ENCODE data around the gene LDLRAD4. TPM values are rescaled to one million over a fixed set of nuclear protein-coding genes. Genes with fewer than 3 reads are reported as not detected.
"Not testable (repeated sequence)": the region's sequence is repeated elsewhere in the genome, so short reads cannot be mapped to it uniquely, and the experiment has no call there.

LDLRAD4 gene
- total RNA-seq, 6 donors from 2014 or later: 19.5 to 26.6 (median 24.4) TPM

- TF ChIP-seq POLR2AphosphoS5 (IDR thresholded peaks at IDR 0.05) (no peak), EP300 (IDR thresholded peaks at IDR 0.05) (no peak)
- Histone ChIP-seq H3K4me1 (peaks cover 14 to 25% (median 16%) of the 10 kb centered on the region in 4 donors), H3K9me3 (no peaks in the 10 kb centered on the region), H3K4me3 (no peak overlapping the region), H3K27me3 (no peaks in the 10 kb centered on the region), H3K27ac (no peak overlapping the region), H3K36me3 (no peaks in the 10 kb centered on the region)
- no peak for DNase-seq
- no peak for ATAC-seq (ENCODE audit: low FRiP score in 2 of 2)
- 72 to 80% methylated on average over 6 of the region's 6 CpGs for WGBS, 2 donors
Measured at GRCh38 chr18:13606604-13607254, 388.2 kb downstream of the LDLRAD4 start.

GRCh38 chr18:13608024-13608562 lies 389.5 kb downstream of the LDLRAD4 start:
- not testable (repeated sequence) for H3K27me3 ChIP-seq; H3K9me3 ChIP-seq; H3K27ac ChIP-seq; H3K36me3 ChIP-seq; ATAC-seq (ENCODE audit: low FRiP score in 2 of 2); DNase-seq; H3K4me3 ChIP-seq
- H3K4me1 ChIP-seq: peaks cover 18 to 30% (median 23%) of the 10 kb centered on the region in 4 donors
- WGBS, 2 donors: 79% methylated on average over 10 of the region's 10 CpGs

- peak in 1 of 2 donors; percentile 56 for ATAC-seq (ENCODE audit: low FRiP score in 2 of 2)
- Histone ChIP-seq H3K4me1 (peaks cover 23 to 31% (median 27%) of the 10 kb centered on the region in 4 donors), H3K27ac (no peak overlapping the region), H3K9me3 (no peaks in the 10 kb centered on the region), H3K36me3 (no peaks in the 10 kb centered on the region), H3K27me3 (no peaks in the 10 kb centered on the region), H3K4me3 (no peak overlapping the region)
- TF ChIP-seq POLR2AphosphoS5 (IDR thresholded peaks at IDR 0.05): no peak
- no peak for TF ChIP-seq EP300 (IDR thresholded peaks at IDR 0.05)
- TF ChIP-seq, protein P1, sequence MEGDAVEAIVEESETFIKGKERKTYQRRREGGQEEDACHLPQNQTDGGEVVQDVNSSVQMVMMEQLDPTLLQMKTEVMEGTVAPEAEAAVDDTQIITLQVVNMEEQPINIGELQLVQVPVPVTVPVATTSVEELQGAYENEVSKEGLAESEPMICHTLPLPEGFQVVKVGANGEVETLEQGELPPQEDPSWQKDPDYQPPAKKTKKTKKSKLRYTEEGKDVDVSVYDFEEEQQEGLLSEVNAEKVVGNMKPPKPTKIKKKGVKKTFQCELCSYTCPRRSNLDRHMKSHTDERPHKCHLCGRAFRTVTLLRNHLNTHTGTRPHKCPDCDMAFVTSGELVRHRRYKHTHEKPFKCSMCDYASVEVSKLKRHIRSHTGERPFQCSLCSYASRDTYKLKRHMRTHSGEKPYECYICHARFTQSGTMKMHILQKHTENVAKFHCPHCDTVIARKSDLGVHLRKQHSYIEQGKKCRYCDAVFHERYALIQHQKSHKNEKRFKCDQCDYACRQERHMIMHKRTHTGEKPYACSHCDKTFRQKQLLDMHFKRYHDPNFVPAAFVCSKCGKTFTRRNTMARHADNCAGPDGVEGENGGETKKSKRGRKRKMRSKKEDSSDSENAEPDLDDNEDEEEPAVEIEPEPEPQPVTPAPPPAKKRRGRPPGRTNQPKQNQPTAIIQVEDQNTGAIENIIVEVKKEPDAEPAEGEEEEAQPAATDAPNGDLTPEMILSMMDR (IDR thresholded peaks at IDR 0.05): no peak
- no peak for TF ChIP-seq POLR2A (IDR thresholded peaks at IDR 0.05)
- WGBS, 2 donors: 63 to 66% methylated on average over 16 of the region's 16 CpGs
- DNase-seq: peak in 1 of 2 donors; percentile 41
Measured at GRCh38 chr18:13608791-13609532, 390.4 kb downstream of the LDLRAD4 start.

DNA sequence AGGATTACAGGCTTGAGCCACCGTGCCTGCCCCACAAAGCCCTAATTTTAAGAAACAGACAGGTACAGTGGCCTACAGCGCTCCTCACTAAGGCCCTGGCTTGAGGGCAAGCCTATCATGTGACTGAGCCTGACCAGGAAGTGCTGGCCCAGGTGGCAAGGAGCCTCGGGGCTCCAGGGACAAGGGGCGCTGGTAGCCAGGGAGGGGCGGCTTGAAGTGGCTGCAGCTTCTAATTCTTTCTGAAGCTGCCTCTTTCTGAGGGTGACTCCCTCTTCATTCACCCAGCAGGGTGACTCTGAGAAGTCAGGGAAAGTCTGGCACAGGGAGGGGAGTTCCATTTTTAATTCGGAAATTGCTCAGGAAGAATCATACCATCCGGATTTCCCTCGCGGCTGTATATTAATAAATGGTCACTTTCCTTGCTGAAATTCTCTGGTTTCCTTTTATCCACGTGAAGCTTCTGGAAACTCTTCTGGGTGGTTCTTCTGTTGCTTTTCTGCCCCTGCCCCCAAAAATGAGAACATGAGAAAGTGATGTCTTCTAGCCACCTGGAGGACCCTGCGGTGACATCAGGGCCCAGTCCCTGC lies 392.1 kb downstream of the LDLRAD4 start:
- WGBS, 2 donors: 49 to 61% methylated on average over 11 of the region's 11 CpGs
- no peaks in the 10 kb centered on the region for H3K9me3 ChIP-seq
- TF ChIP-seq, protein P1 (IDR thresholded peaks at IDR 0.05): no peak
- no peak for TF ChIP-seq POLR2A (IDR thresholded peaks at IDR 0.05)
- no peak for TF ChIP-seq POLR2AphosphoS5 (IDR thresholded peaks at IDR 0.05)
- TF ChIP-seq EP300 (IDR thresholded peaks at IDR 0.05): no peak
- no peaks in the 10 kb centered on the region for H3K27me3 ChIP-seq
- ATAC-seq (ENCODE audit: low FRiP score in 2 of 2) (peak in 1 of 2 donors; percentile 1), DNase-seq (no peak)
- H3K4me3 ChIP-seq: peak overlapping the region in 3 of 4 donors; percentile 25 to 35 (median 34)
- H3K27ac ChIP-seq: peak overlapping the region in 2 of 4 donors; percentile 56 to 70
- no peaks in the 10 kb centered on the region for H3K36me3 ChIP-seq
- H3K4me1 ChIP-seq: peaks cover 28 to 45% (median 39%) of the 10 kb centered on the region in 4 donors

GRCh38 chr18:13611142-13611600 lies 392.6 kb downstream of the LDLRAD4 start:
- TF ChIP-seq POLR2A (IDR thresholded peaks at IDR 0.05) (no peak), EP300 (IDR thresholded peaks at IDR 0.05) (peak in 1 of 4 donors; percentile 14), POLR2AphosphoS5 (IDR thresholded peaks at IDR 0.05) (no peak)
- TF ChIP-seq, protein P1 (IDR thresholded peaks at IDR 0.05): no peak
- Histone ChIP-seq H3K9me3 (no peaks in the 10 kb centered on the region), H3K27ac (peak overlapping the region in 3 of 4 donors; percentile 26 to 70 (median 56)), H3K36me3 (no peaks in the 10 kb centered on the region), H3K4me3 (peak overlapping the region in 3 of 4 donors; percentile 25 to 35 (median 34)), H3K27me3 (no peaks in the 10 kb centered on the region), H3K4me1 (peaks cover 28 to 45% (median 39%) of the 10 kb centered on the region in 4 donors)
- DNase-seq: peak in 1 of 2 donors; percentile 71
- WGBS, 2 donors: 15 to 22% methylated on average over 14 of the region's 14 CpGs
- peak; percentile 2 to 80 for ATAC-seq (ENCODE audit: low FRiP score in 2 of 2)

All from upper lobe of left lung (tissue), 6 donors.